HG03432 (cell line): ENCODE data around the gene ADCY4.
A peak's percentile ranks its signal among the peaks of the same experiment; 100 is the strongest.

Source experiments
- ATAC-seq: cut with Tn5 transposase; IDR thresholded peaks from one replicate; pipeline ENCODE4 v1.9.1; 2021; ENCODE audit warnings: mild to moderate bottlenecking, moderate library complexity; ENCODE audit not compliant: unreplicated experiment

Gene ADCY4

DNA sequence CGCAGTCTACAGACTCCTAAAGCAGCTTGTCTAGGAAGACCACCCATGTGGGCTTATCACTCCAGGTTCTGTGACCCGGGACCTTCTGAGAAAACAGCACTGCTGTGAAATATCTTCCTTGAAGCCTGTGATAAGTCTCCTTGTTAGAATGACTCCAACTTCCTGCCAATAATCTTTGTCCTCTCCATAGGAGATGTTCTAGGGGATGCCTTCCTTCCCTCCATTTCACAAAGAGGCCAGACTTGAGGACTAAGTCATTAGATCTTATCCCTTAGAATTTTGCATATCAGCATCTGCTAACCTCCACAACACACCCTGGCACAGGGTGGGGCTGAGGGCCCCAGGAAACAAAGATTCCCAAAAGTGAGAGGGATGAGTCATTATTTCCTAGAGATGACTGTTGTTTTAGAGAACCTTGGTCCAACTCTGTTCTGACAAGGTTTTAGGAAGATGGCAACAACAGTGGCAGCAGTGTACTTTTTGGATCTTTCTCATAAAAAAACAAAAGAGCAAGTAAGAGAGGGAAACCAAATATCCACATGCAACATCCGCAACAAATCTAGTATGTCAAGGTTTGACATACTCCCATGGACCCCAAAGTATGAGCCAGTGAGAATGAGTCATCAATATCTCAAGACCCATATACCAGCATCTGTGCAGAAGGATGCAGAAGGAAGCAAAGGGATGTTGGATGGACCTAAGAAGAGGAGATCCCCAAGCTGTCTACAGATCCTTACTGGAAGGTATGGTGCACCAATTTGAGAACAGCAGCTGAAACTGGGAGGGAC is 17.5 kb downstream of the ADCY4 start:
- no peak for ATAC-seq

DNA sequence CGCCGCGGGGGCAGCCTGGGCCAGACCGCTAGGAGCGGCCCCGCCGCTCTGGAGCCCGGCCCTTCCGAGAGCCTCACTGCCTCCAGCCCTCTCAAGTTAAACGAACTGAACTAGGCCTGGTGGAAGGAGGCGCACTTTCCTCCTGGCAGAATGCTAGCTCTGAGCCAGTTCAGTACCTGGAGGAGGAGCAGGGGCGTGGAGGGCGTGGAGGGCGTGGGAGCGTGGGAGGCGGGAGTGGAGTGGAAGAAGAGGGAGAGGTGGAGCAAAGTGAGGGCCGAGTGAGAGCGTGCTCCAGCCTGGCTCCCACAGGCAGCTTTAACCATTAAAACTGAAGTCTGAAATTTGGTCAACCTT is 18.3 kb downstream of the ADCY4 start:
- no peak for ATAC-seq

DNA sequence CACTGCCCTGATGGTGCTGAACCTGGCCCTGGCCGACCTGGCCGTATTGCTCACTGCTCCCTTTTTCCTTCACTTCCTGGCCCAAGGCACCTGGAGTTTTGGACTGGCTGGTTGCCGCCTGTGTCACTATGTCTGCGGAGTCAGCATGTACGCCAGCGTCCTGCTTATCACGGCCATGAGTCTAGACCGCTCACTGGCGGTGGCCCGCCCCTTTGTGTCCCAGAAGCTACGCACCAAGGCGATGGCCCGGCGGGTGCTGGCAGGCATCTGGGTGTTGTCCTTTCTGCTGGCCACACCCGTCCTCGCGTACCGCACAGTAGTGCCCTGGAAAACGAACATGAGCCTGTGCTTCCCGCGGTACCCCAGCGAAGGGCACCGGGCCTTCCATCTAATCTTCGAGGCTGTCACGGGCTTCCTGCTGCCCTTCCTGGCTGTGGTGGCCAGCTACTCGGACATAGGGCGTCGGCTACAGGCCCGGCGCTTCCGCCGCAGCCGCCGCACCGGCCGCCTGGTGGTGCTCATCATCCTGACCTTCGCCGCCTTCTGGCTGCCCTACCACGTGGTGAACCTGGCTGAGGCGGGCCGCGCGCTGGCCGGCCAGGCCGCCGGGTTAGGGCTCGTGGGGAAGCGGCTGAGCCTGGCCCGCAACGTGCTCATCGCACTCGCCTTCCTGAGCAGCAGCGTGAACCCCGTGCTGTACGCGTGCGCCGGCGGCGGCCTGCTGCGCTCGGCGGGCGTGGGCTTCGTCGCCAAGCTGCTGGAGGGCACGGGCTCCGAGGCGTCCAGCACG is 18.9 kb downstream of the ADCY4 start:
- no peak for ATAC-seq

DNA sequence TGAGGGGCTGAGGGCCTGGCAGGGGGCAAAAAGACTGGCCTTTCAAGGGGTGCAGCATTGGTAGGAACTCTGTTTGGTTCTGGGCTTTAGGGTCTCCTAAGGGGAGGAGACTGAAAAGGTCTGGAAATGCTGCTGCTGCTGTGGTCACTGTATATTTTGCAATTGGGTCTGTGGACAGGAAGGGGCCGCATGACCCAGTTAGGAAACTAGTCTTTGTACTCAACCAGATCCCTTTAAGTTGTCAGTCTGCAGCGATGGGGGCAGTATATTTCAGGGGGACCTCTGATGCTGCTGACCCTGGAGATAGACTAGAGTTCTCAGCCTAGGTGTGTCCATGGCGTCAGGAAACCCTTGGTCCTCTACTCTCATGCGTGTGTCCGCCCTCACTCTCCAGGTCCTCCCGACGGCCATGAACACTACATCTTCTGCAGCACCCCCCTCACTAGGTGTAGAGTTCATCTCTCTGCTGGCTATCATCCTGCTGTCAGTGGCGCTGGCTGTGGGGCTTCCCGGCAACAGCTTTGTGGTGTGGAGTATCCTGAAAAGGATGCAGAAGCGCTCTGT is 19.5 kb downstream of the ADCY4 start:
- no peak for ATAC-seq

DNA sequence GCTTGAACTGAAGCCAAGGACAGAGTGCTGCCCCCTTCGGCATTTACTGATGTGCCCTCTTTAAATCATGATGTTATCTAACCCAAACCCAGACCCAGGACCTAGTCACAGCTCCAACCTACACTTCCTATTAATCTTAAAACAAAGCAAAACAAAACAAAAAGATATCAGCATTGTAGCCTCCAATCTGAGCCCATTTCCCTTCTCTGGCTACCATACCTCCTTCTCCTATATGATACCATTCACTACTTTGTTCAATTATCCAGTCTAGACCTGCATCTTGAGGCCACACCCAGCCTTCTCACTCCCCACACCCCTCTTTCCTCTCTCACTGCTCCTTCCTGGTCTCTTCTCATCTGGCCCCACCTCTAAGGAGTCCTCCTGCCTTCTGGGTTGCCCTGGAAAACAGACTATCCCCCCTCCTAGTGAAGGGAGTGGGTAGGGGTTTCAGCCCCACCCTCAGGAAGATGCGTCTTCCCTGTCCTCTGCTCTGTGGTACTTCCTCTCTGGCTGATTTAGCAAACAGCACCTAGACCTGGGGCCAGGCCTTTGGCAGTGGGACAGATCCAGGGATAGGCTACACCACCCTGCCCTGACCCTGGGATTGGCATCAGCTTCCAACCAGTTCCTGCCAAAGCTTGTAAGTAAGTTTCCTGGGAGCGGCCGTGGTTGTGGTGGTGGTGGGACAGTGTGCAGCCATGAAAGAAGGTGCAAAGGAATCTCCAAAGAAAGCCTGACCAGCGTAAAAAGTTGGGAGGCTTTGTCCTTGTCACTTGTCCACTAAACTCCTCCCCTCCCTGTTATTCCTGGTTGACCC is 20.3 kb downstream of the ADCY4 start:
- ATAC-seq, result no peak

DNA sequence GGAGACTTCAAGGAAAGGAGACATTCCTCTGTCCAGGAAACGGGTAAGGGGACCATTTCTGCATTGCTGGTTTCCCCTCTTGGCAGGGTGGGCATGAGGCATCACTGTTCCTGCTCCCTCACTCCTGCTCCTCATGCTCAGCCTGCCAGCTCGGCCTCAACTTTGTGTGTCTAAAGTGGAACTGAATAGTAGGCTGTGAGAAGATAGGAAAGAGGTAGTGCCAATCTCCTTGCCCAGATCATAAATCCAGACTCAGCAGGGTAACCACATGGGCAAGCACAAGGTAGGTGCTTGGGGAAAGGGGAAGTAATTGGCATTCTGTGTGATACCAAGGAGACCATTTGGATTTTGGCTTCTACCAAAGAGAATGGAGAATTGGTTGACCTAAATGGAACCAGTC is 21.0 kb downstream of the ADCY4 start:
- ATAC-seq, result no peak

DNA sequence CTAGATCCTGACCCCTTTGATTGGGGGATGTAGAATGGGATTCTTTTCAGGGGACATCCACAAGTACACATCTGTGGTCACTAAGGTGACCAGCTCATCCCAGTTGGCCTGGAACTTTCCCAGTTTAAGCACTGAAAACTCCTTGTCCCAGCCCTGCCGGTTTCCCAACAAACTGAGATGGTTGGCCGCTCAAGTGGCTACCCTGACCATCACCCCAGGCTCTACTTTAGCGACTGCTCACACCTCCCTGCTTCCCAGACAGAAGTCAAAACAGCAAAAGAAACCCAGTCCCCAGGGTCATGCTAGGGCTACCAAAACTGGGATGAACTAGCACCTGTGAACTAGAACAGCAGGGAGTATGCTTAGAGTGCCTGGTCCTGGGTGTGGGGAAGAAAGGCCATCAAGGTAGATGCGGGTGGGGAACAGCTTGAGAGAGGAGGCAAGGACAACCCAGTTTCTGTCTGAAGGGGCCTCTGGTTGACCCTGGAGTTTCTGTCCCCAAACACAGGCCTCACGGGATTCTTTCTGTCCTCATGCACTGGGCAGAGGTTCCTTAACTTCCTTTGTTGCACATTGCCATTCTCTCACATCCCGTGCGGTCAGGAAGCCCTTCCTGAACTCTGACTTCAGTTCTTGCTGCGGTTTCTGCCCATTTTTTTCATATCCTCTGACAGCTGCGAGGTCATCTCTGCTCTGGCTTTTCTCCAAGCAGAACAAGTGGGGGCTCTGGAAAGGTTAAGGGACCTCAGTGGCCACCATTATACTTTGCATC is 21.9 kb downstream of the ADCY4 start:
- no peak for ATAC-seq

DNA sequence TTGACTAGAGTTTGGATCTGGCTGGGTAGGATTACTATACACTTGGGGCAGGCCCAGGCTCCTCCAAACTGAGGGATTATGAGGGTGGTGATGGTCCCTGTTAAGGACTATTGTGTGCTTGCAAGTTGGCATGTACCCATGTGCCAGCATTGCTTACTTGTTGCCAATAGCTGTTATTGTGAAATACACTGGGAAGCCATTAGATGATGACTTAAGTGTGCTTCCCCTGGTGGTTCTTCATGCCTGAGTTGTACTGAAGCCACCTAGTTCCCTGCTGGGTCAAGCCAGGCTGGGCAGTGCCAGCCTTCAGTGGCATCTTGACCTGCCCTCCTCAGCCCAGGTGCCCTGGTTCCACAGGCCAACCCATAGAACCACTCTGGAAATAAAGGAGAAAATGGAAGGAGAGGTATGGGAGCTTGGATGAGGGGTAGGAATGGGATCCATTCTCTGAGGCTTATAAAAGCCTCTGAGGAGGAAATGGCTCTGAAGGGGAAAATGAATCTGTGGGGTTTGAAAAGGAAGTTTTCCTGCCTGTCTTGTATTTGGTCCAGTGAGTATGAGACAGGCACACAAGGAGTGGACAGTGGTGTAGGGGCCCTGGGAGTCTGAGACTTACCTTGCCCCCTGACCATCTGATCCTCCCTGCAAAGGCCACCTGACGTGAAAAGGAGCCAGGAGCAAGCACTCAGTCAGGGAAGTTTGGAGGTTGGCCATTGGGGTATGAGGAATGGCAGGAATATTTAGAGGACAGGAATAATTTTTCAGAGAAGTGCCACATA is 22.8 kb downstream of the ADCY4 start:
- ATAC-seq, result no peak

DNA sequence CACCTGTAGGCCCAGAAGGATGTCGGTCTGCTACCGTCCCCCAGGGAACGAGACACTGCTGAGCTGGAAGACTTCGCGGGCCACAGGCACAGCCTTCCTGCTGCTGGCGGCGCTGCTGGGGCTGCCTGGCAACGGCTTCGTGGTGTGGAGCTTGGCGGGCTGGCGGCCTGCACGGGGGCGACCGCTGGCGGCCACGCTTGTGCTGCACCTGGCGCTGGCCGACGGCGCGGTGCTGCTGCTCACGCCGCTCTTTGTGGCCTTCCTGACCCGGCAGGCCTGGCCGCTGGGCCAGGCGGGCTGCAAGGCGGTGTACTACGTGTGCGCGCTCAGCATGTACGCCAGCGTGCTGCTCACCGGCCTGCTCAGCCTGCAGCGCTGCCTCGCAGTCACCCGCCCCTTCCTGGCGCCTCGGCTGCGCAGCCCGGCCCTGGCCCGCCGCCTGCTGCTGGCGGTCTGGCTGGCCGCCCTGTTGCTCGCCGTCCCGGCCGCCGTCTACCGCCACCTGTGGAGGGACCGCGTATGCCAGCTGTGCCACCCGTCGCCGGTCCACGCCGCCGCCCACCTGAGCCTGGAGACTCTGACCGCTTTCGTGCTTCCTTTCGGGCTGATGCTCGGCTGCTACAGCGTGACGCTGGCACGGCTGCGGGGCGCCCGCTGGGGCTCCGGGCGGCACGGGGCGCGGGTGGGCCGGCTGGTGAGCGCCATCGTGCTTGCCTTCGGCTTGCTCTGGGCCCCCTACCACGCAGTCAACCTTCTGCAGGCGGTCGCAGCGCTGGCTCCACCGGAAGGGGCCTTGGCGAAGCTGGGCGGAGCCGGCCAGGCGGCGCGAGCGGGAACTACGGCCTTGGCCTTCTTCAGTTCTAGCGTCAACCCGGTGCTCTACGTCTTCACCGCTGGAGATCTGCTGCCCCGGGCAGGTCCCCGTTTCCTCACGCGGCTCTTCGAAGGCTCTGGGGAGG is 23.9 kb downstream of the ADCY4 start, which contains the start of gene LTB4R:
TSS of gene LTB4R (plus strand) at position 857 of the 959 bp plus-strand sequence. CDS start 4,150 bp downstream, outside the sequence.
- ATAC-seq, result peak; percentile 80

DNA sequence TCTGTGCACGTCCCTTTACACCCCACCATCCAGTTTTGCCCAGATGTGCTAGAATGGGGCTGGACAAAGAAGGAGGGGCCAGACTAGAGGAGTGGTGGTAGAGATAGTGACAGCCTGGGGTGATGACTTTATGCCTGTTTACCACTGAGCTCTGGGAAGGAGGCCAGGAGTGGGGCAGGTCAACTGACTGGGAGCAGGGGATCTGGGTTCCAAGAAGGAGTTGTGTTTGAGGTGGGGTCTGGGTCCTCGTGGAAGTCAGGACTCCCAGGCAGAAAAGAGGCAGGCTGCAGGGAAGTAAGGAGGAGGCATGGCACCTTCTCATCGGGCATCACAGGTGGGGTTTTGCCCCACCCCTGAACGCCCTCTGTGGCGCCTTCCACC is 24.6 kb downstream of the ADCY4 start:
- no peak for ATAC-seq

DNA sequence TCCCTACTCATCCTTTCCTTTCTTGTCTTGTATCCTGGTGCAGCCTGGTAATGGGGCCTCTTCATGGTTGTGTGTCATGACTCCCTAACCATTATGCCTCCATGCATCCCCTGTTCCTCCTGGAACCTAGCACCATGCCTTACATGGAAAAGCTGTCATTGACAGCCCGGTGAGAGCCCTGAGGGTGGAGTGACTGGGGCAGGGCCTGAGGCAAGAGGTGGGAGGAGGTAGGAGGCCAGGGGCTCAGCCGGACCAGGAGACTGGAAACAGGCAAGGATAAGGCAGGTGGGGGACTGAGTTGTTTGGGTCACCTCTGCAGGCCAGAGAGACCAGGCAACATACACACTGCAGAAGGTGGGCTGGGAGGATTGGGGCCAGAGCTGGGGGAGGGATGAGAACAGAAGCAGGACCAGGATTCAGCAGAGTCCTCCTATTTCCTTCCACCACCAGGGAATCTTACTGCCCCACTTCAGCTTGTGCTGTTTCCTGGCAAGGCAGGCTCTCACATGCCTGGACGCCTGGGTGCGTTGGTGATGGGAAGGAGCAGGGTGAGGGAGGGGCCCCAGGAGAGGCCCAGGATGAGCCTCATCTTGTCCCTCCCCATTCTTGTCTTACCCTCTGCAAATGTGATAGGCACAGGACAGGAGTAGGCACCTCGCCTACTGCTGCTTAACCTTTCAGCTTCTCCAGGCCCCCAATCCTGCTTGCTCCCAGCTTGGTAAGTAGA is 25.2 kb downstream of the ADCY4 start, which contains the start of gene LTB4R2:
TSS of gene LTB4R2 (plus strand) at position 603 of the 727 bp plus-strand sequence. CDS start 525 bp downstream, outside the sequence.
- no peak for ATAC-seq

DNA sequence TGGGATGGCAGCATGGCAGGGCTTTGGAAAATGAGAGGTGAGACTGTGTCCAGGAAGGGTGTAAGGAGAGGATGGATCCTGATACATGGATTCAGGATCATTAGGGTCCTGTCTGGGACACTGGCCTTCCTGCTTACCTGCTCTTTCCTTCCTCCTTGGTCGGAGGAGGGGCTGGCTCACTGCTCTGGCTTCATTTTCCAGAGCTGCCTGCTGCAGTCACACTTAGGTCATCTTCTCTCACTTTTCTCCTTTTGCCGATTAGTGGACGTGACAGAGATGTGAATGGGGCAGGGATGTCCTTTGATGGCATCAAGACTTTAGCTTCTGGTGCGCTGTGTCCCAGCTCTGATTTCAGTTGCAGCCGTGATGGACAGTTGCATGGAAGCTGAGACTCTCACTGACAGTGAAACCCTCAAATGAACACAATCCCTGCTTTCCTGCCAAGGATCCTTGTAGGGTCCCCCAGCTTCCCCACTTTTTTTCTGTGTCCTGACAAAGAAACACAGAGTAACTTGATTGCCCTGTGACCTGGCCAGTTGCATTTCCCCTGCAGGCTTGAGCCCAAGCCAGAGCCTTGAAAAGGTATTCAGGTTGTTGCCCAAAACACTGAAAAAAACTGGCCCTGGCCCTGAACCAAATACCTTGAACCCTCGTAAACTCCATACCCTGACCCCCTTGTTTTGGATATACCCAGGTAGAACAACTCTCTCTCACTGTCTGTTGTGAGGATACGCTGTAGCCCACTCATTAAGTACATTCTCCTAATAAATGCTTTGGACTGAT is 26.3 kb downstream of the ADCY4 start:
- ATAC-seq, result no peak

DNA sequence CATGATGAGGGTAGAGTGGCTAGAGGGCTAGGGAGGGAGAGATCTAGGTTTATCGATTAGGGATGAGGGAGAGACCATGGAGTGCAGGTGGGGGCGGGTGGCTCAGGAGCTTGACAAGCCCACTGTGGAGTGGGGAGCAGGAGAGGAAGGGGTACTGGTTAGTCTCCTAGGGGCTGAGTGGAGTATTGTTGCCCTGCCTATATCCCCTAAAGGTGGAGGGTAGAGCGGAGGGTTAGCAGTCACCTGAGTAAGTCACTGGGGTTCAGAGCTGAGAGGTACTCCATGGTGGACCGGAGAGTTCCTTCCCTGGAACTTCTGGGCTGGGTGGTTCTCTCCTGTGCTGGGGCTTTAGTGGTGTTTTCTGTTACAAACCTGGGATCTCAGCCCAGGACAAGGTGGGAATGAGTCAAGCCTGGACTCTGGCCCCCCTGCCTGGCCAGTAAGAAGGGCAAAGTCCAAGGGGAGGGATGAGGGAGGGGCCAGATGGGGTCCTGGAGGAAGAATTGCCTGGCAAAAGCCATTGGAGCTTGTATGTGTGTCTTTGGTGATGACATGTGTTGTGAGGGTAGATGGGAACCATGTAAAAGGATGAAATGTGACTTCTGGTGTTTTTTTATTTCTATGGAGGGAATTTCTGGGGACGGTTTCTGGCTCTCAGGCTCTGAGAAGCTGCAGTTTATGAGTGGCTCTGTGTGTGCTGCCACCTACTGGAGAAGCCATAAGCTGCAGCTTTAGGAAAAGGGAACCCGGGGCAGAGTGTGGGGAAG is 27.1 kb downstream of the ADCY4 start, which contains the start of gene CIDEB:
TSS of gene CIDEB (minus strand) at position 403 of the 767 bp plus-strand sequence. CDS start at position 284, 119 bp downstream.
- peak; percentile 32 for ATAC-seq

DNA sequence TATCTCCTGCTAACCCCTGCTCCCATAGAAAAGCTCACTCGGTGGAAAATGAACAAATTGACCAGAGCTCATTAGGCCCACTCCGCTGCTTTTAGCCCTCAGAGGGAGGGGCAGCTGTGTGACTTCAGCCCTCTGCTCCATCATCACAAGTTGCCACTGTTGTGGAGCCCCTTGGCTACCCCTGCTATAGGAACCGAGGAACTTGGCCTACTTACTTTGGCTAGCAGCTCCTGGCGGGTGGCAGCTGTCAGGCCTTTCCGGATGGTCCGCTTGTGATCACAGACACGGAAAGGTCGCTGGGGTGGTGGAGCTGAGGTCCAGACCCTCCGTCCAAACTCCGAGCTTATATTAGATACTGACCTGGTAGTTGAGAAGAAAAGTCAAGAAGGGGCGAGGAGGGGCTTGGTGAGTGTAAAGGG is 27.7 kb downstream of the ADCY4 start:
- no peak for ATAC-seq

DNA sequence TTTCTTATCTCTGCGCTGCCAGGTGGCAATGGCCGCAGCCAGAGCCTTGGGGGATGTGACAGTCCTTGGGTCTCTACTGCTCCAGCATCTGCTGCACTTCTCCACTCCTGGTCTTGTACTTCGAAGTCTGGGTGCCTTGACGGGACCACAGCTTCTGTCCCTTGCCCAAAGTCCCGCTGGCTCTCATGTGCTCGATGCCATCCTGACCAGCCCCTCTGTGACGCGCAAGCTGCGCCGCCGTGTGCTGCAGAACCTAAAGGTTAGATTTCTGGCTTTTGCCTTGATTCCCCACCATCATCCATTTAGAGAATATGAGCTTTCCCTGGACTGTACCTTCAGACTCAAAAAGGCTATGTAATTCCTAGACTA is 30.9 kb downstream of the ADCY4 start:
- ATAC-seq, result no peak
